CD4-positive, alpha-beta T cell treated with Interleukin-17A for 4 hours (primary cell): ENCODE data around the gene ADRB1.

Experiments
- DNase-seq: peaks from one replicate; pipeline ENCODE4 v3.0.0-alpha.2; 2020; ENCODE audit warnings: mixed read lengths

Gene ADRB1

DNA sequence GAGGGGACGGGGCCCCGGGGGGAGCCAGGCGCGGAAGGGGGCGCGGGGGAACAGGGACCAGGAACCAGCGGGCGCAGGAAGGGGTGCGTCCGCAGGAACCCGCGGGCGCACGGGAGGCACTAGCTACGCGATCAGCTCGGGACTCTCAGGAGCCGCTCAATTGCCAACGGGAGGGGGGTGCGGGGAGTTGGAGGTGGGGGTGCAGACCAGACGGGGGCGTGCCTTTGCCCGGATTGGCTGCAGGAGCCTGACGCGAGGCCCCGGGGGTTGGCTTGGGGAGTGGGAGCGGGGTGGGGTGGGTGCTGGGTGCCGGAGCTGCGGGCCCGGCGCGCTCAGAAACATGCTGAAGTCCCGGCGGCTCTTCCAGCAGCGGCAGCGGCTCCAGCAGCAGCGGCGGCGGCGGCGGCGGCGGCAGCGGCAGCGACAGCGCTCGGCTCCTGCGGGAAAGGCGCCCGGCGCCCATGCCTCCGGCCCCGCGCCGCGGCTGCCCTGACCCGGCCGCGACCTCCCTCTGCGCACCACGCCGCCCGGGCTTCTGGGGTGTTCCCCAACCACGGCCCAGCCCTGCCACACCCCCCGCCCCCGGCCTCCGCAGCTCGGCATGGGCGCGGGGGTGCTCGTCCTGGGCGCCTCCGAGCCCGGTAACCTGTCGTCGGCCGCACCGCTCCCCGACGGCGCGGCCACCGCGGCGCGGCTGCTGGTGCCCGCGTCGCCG lies at the start of gene ADRB1:
ADRB1 (plus strand) TSS at position 335 of the 715 bp plus-strand sequence; CDS start at position 602, 267 bp downstream.
- peak; percentile 46 for DNase-seq

DNA sequence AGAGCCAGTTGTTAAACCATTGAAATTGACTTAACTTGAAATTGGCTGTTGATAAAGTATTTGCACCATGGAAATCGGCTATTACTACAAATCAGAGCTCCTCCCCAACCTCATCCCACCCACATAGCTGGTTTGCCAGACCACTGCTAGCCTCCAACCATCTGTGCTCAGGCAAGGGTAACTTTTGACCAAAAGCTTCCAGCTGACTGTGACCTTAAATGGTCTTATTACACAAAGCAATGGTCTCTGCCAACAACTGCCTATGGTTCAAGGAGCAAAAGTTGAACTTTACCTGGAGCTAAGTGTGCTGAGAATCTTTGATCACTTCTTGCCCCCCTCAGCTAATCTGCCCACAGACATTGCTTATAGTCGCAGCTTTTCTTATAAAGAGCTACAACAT lies 48.5 kb upstream of the ADRB1 start:
- DNase-seq = no peak

DNA sequence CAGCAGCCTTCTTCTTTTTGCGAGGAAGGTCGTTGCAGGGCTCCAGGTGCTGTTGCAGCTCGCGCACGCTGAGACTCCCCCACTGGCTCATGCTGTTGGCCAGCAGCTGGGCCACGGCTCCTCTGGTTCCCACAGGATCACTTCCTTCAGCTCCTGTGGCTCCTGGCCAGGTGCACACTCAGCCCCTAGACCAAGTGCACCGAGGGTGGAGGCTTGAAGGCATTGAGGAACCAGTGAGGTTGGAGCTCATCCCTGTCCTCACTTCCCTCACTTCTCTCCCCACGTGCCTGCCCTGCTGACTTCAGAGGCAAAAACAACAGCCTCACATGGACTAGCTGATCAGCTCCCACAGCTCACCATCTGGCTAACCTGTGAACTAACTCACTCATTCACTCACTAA lies 46.2 kb upstream of the ADRB1 start:
- no peak for DNase-seq

- no peak for DNase-seq
Observed at GRCh38 chr10:113999531-113999930, 44.1 kb upstream of the ADRB1 start.

GRCh38 chr10:114000457-114001010 lies 43.1 kb upstream of the ADRB1 start:
- DNase-seq = no peak

- no peak for DNase-seq
Observed at GRCh38 chr10:114002422-114002821, 41.2 kb upstream of the ADRB1 start.

DNA sequence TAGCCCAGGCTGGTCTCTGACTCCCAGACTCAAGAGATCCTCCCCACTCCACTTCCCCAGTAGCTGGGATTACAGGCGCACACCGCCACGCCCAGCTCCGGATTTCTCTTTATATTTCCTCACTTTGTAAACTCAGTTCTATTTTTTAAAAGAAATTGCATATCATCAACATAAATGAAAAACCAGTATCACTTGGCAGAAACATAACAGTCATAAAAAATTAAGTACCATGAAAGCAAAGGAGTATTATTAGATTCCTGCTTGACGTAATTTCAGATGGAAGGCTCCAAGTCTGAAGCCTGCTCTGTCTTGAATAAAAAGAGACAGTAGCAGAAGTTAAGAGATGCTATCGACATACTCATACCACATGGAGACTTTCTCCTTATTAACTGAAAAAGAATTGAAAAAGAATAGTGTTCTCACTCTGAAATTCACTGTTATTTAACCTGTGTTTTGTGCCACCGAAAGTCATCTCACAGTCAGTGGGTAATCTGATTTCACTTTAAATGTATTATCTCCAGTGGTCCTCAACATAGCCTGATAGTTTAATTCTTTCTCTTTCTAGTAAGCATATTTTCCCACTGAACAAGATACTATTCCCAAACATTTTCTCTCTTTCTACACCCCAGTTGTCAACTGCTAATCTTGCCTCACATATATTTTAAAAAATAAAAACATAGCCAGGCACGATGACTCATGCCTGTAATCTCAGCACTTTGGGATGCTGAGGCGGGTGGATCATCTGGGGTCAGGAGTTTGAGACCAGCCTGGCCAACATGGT lies 40.3 kb upstream of the ADRB1 start:
- no peak for DNase-seq

GRCh38 chr10:114009281-114009996 lies 34.2 kb upstream of the ADRB1 start:
- no peak for DNase-seq

- DNase-seq = no peak
Observed at GRCh38 chr10:114010316-114010715, 33.4 kb upstream of the ADRB1 start.

DNA sequence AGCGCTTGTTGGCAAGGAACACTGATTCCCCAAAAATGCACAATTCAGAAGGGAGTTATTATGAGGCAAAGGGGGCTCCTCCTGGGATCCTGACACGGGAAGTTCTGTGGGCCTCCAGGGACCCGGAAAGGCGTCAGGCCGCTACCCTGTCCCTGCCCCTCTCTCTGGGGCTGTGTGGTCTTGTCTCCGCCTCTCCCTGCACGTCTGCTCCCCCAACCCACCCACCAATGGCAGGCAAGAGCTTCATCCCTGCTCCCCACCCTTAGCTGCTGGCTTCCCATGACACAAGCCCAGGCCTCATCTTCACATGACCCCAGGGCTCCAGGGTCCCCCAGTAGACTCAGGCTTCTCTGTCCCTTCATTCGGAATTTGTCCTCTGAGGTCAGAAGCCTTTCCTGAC lies 31.0 kb upstream of the ADRB1 start:
- no peak for DNase-seq

GRCh38 chr10:114015708-114016107 lies 28.0 kb upstream of the ADRB1 start:
- DNase-seq = no peak

DNA sequence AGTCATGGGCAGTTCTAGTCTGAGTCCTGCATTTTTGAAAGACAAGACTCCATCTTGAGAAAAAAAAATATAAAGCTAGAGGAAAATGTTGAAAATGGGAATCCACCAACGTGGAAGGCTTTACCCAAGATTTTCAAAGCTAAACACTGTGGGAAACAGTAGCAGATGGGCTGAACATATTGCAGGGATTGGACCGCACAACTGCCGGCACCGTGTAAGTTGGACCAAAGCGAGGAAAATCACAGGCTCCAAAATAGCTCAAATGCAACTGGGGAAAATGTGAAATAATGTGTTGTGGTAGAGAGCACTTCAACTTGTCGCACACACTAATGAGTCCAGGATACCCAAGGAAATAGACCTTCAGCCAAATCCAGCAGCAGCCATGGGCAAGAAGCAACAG lies 26.4 kb upstream of the ADRB1 start:
- DNase-seq = no peak

DNA sequence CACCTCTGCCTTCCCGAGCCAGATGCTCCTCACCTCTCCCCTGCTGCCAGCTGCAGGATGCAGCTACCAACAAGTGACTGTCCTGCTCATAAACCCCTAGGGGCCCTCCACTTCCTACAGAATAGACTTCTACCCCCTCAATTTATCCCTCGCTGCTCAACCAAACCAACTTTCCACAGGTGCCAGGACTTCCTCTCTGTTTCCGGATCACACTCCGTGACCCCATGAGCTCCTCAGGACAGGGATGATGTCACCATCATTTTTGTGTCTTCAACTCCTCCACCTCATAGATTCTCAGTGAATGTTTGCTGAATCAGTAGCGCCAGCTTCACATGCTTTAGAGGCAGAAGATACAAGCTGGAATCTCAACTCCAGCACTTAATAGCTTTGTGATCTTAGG lies 25.8 kb upstream of the ADRB1 start:
- no peak for DNase-seq

DNA sequence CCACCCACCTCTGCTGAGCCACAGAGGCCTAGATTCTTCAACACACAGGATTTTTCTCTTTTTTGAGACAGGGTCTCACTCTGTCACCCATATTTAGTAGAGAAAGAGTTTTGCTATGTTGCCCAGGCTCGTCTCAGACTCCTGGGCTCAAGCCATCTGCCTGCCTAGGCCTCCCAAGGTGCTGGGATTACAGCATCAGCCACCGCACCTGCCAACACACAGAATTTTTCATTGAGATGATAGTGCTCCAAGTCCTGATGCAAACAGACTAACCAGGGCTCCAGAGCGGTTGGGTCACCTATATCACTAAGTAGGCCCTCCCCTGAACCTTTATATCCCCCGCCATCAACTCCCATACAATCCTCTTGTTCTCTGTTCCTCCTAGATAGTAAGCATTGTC lies 24.4 kb upstream of the ADRB1 start:
- DNase-seq = no peak

- no peak for DNase-seq
Observed at GRCh38 chr10:114021154-114021553, 22.5 kb upstream of the ADRB1 start.

- DNase-seq = no peak
Observed at GRCh38 chr10:114021717-114022680, 21.7 kb upstream of the ADRB1 start.

GRCh38 chr10:114022766-114023597 lies 20.7 kb upstream of the ADRB1 start:
- DNase-seq = no peak

DNA sequence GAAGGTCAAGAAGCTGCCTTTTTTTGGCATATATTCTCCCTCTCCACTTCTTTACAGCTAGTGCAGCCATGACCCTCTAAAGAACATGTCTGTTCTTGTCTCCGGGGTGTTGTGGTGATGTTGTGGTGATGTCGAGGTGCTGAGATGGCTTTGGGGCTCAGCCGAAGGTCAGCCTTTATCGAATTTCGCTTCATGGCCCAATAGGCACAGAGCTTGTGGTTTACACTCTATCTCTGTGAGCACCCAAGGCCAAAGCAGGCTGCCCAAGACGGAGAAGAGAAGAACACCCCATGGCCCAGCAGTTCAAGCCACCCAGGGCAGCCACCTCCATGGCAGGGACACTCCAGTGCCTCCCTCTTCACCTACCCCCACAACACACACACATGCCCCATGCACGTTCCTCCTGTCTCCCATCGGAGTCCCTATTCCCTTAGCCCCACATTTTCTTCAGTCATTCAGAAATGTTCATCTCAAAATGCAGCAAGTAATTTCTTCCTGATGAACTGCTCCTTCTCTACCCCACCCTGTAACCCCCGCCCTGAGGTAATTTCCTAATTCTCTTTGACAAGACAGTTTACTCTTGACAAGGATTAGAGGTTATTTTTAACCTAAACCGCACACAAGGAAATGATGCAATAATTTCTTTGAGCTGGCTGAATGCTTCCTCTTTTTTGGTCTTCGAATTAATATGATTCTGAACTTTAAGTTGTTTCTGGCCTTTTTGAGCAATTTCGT lies 18.6 kb upstream of the ADRB1 start:
- no peak for DNase-seq

DNA sequence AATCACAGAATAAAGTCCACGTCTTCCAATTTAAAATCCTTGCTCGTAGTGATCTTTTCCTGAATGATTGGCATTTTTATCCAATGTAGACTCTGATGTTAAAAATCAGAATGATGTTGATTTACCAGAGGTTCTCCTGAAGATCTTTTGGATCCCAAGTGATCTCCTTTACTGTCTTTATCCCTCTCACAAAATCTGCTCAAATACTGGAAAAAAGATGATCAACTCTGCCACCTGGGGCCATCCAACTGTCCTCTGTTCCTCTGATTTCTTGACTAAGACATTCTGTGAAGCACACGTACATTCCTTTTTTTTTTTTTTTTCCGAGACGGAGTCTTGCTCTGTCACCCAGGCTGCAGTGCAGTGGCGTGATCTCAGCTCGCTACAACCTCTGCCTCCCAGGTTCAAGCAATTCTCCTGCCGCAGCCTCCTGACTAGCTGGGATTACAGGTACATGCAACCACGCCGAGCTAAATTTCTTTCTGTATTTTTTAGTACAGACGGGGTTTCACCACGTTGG lies 18.0 kb upstream of the ADRB1 start:
- no peak for DNase-seq
